Fibroblast of pulmonary artery (primary cell): Measurements from ENCODE around the gene MAP2K1.

Experiments
- DNase-seq: peaks from one replicate; pipeline ENCODE4 v3.0.0-alpha.2; 2010; ENCODE audit warnings: low read depth
- H3K4me3 ChIP-seq: replicated peaks from 2 replicates; pipeline ENCODE4 v1.5.1; 2011; ENCODE audit warnings: low read depth, mild to moderate bottlenecking, control low read depth, low read length, moderate library complexity
- TF ChIP-seq, protein P1 (sequence below): IDR thresholded peaks from 2 replicates; pipeline ENCODE4 v1.5.1; 2011; ENCODE audit warnings: mild to moderate bottlenecking, control low read depth, low read length, inconsistent platforms; ENCODE audit errors: missing control alignments

The MAP2K1 gene

DNA sequence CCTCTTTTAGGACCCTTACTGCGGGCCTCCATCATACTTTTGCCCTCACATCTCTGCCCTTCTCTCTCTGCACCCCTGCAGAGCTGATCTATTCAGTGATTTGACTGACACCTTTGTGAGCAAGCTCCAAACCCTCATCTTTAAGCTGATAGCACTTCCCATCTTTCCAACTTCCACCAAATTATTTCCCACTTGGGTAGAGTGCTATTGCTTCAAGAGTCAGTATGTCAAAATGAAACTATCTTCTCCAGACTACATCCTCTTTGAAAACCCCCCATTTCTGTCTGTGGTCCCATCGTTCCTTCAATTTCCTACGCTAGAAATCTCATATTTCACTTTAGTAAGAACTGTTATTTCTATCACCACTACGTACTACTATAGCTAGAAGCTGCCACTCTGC lies 138.1 kb downstream of the MAP2K1 start:
- DNase-seq, result no peak
- TF ChIP-seq, protein P1, sequence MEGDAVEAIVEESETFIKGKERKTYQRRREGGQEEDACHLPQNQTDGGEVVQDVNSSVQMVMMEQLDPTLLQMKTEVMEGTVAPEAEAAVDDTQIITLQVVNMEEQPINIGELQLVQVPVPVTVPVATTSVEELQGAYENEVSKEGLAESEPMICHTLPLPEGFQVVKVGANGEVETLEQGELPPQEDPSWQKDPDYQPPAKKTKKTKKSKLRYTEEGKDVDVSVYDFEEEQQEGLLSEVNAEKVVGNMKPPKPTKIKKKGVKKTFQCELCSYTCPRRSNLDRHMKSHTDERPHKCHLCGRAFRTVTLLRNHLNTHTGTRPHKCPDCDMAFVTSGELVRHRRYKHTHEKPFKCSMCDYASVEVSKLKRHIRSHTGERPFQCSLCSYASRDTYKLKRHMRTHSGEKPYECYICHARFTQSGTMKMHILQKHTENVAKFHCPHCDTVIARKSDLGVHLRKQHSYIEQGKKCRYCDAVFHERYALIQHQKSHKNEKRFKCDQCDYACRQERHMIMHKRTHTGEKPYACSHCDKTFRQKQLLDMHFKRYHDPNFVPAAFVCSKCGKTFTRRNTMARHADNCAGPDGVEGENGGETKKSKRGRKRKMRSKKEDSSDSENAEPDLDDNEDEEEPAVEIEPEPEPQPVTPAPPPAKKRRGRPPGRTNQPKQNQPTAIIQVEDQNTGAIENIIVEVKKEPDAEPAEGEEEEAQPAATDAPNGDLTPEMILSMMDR, result no peak
- no peak overlapping the region for H3K4me3 ChIP-seq

DNA sequence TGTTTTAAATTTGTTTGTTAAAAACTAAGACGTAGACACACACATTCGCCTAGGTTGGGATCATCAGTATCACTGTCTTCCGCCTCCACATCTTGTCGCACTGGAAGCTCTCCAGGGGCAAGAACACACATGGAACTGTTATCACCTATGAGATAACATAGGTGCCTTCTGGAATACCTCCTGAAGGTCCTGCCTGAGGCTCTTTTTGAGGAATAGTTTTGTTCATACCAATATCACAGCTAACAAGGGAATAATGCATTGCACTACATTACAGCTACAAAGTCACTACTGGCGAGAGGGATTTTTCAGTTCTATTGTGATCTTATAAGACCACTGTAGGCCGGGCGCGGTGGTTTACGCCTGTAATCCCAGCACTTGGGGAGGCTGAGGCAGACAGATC lies 148.3 kb downstream of the MAP2K1 start:
- TF ChIP-seq, protein P1, result no peak
- DNase-seq, result no peak
- no peak overlapping the region for H3K4me3 ChIP-seq
